WTC11 (cell line): ENCODE data around the gene MICU2. TPM values are rescaled to one million over a fixed set of nuclear protein-coding genes. Genes with fewer than 3 reads are reported as not detected.
A peak's percentile ranks its signal among the peaks of the same experiment; 100 is the strongest.

ENCODE experiments used
- ATAC-seq: fragments of 200-7000 bp; cut with Tn5 transposase; 2 replicates; pipeline ENCODE4 v1.10.0; 2021; ENCODE audit warnings: mild to moderate bottlenecking, moderate library complexity
- CTCF ChIA-PET: fragments of 300-600 bp; sonication (Branson Sonifier 250); formaldehyde crosslinking; loops from one replicate; lab custom pipeline; 2021; ENCODE audit warnings: antibody characterized with exemption; lab: Charles Lee
- POLR2A ChIA-PET: fragments of 350-600 bp; sonication (Branson Sonifier 250); formaldehyde crosslinking; loops from one replicate; lab custom pipeline; 2021; ENCODE audit warnings: antibody characterized with exemption; lab: Charles Lee
- DNase-seq: peaks from one replicate; pipeline ENCODE4 v3.0.0; 2021; ENCODE audit warnings: low spot score
- H3K27ac Mint-ChIP-seq: 2 replicates; pipeline ENCODE4 v1.8.0; 2021; ENCODE audit warnings: mixed read lengths
- H3K27me3 Mint-ChIP-seq: 2 replicates; pipeline ENCODE4 v1.8.0; 2021; ENCODE audit warnings: low read depth, mild to moderate bottlenecking, moderate library complexity, mixed read lengths
- H3K36me3 Mint-ChIP-seq: 2 replicates; pipeline ENCODE4 v1.8.0; 2021; ENCODE audit warnings: mixed read lengths
- H3K4me1 Mint-ChIP-seq: 2 replicates; pipeline ENCODE4 v1.8.0; 2022; ENCODE audit warnings: mixed read lengths
- H3K4me3 Mint-ChIP-seq: 2 replicates; pipeline ENCODE4 v1.8.0; 2021; ENCODE audit warnings: mild to moderate bottlenecking, moderate library complexity, mixed read lengths
- H3K9me3 Mint-ChIP-seq: 2 replicates; pipeline ENCODE4 v1.8.0; 2021; ENCODE audit warnings: mixed read lengths
- CBFB ChIP-seq: sonication (generic); formaldehyde crosslinking; IDR thresholded peaks from 2 replicates; pipeline ENCODE4 v1.8.1; 2022; ENCODE audit warnings: mild to moderate bottlenecking, low read depth, missing genetic modification reagents
- ELF4 ChIP-seq: sonication (generic); formaldehyde crosslinking; IDR thresholded peaks from 2 replicates; pipeline ENCODE4 v1.8.1; 2022; ENCODE audit warnings: low read depth, mild to moderate bottlenecking, moderate library complexity, missing genetic modification reagents
- ERG ChIP-seq: fragments of 250-450 bp; sonication (Bioruptor Pico); IDR thresholded peaks from 2 replicates; pipeline ENCODE4 v1.8.0; 2021; ENCODE audit warnings: mild to moderate bottlenecking
- ESRRA ChIP-seq: sonication (generic); formaldehyde crosslinking; IDR thresholded peaks from 2 replicates; pipeline ENCODE4 v1.8.1; 2022; ENCODE audit warnings: mild to moderate bottlenecking, missing genetic modification reagents, borderline replicate concordance
- ETV6 ChIP-seq: sonication (generic); formaldehyde crosslinking; IDR thresholded peaks from 2 replicates; pipeline ENCODE4 v1.8.1; 2022; ENCODE audit warnings: mild to moderate bottlenecking, missing genetic modification reagents
- GTF2I ChIP-seq: fragments of 250-450 bp; sonication (Bioruptor Pico); conservative IDR thresholded peaks from 2 replicates; pipeline ENCODE4 v1.4.0; 2021; ENCODE audit warnings: mild to moderate bottlenecking
- JAZF1 ChIP-seq: fragments of 250-450 bp; sonication (Bioruptor Pico); IDR thresholded peaks from 2 replicates; pipeline ENCODE4 v1.9.0; 2021; ENCODE audit warnings: moderate library complexity, mild to moderate bottlenecking, inconsistent platforms
- NFYB ChIP-seq: sonication (generic); formaldehyde crosslinking; conservative IDR thresholded peaks from 2 replicates; pipeline ENCODE4 v1.8.0; 2022; ENCODE audit warnings: low read depth, missing genetic modification reagents
- SMAD4 ChIP-seq: sonication (generic); formaldehyde crosslinking; IDR thresholded peaks from 2 replicates; pipeline ENCODE4 v1.8.0; 2022; ENCODE audit warnings: mild to moderate bottlenecking, missing genetic modification reagents
- SOX15 ChIP-seq: fragments of 250-450 bp; sonication (Bioruptor Pico); IDR thresholded peaks from 2 replicates; pipeline ENCODE4 v1.9.0; 2021; ENCODE audit warnings: mild to moderate bottlenecking
- TCF7 ChIP-seq: sonication (generic); formaldehyde crosslinking; IDR thresholded peaks from 2 replicates; pipeline ENCODE4 v1.8.0; 2022; ENCODE audit warnings: mild to moderate bottlenecking, low read depth, missing genetic modification reagents, moderate library complexity
- ZBTB43 ChIP-seq: sonication (generic); formaldehyde crosslinking; IDR thresholded peaks from 2 replicates; pipeline ENCODE4 v1.8.1; 2023; ENCODE audit warnings: mild to moderate bottlenecking, missing genetic modification reagents
- total RNA-seq: library from RNA; stranded (reverse); gene quantifications from 3 replicates; pipeline ENCODE4 v1.2.3, GENCODE V29; 2021
- TF ChIP-seq, protein P1 (sequence below): sonication (generic); formaldehyde crosslinking; IDR thresholded peaks from 2 replicates; pipeline ENCODE4 v1.8.1; 2022; ENCODE audit warnings: mild to moderate bottlenecking, moderate library complexity, missing genetic modification reagents
- TF ChIP-seq, protein P2 (sequence below): fragments of 200-600 bp; IDR thresholded peaks from 2 replicates; pipeline ENCODE4 v1.8.0; 2022; ENCODE audit warnings: antibody characterized with exemption
- TF ChIP-seq, protein P3 (sequence below): fragments of 250-450 bp; sonication (Bioruptor Pico); IDR thresholded peaks from 2 replicates; pipeline ENCODE4 v1.9.0; 2021; ENCODE audit warnings: moderate library complexity, mild to moderate bottlenecking, inconsistent platforms, borderline replicate concordance

The MICU2 gene
- total RNA-seq, 1 experiment from 2014 or later: 33.8 TPM

DNA sequence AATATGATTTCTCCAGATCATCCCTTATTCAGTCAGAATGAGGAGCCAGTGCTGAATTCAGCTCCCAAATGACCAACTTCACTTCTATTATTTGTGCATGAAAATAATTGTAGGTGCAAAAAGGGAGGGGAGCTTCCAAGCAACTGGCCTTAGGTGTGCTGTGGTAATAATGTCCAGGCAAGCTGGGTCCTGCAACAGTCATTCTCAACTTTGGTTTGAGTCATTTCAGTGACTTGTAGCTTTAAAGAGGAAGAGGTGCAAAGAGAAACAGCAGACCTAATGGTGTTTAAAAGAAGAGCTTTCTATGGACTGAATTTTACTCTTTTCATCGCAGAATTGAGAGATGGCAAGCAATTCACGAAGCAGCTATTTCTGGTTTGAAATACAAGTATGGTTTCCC lies 37.7 kb upstream of the MICU2 start (continued):
- TF ChIP-seq, protein P1, sequence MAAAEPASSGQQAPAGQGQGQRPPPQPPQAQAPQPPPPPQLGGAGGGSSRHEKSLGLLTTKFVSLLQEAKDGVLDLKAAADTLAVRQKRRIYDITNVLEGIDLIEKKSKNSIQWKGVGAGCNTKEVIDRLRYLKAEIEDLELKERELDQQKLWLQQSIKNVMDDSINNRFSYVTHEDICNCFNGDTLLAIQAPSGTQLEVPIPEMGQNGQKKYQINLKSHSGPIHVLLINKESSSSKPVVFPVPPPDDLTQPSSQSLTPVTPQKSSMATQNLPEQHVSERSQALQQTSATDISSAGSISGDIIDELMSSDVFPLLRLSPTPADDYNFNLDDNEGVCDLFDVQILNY (CRISPR knock-in tag): no peak

DNA sequence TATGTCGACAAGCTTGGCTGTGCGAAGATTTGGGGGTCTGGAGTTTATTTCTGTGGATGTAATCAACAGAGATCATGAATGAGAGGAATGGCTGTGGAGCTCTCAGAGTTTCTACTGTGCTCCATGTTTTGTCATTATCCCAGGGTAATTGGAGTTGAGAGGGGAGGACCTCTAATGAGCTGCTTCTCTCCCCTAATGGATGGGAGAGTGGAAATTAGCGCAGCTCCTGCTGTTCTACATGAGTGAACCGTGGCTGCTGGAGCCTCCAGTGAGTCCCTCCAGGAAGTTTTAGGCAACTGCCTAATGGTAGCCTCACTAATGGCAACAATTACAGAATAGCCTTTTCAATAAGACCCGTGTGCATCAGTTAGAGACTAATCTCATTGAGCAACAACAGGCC lies 35.6 kb upstream of the MICU2 start:
- ChIA-PET POLR2A (no interaction called here), CTCF (interaction anchor here (0.9 to 1.4 kb wide), 4 partner anchors 35 to 1157 kb away, joined by 3 to 5 read pairs (median 4); no protein-coding TSS in a partner anchor)
- Mint-ChIP-seq H3K27me3 (no peaks in the 10 kb centered on the region; the same call in 1 of the 2 replicates), H3K4me3 (no peak overlapping the region), H3K4me1 (no peaks in the 10 kb centered on the region), H3K27ac (no peak overlapping the region), H3K9me3 (peaks cover 10% of the 10 kb centered on the region), H3K36me3 (no peaks in the 10 kb centered on the region; the same call in none of the 2 replicates)
- TF ChIP-seq SMAD4 (no peak), JAZF1 (CRISPR knock-in tag) (no peak), SOX15 (CRISPR knock-in tag) (no peak), TCF7 (CRISPR knock-in tag) (no peak), ZBTB43 (CRISPR knock-in tag) (no peak)
- TF ChIP-seq, protein P1 (CRISPR knock-in tag): no peak
- ATAC-seq (no peak), DNase-seq (no peak)

DNA sequence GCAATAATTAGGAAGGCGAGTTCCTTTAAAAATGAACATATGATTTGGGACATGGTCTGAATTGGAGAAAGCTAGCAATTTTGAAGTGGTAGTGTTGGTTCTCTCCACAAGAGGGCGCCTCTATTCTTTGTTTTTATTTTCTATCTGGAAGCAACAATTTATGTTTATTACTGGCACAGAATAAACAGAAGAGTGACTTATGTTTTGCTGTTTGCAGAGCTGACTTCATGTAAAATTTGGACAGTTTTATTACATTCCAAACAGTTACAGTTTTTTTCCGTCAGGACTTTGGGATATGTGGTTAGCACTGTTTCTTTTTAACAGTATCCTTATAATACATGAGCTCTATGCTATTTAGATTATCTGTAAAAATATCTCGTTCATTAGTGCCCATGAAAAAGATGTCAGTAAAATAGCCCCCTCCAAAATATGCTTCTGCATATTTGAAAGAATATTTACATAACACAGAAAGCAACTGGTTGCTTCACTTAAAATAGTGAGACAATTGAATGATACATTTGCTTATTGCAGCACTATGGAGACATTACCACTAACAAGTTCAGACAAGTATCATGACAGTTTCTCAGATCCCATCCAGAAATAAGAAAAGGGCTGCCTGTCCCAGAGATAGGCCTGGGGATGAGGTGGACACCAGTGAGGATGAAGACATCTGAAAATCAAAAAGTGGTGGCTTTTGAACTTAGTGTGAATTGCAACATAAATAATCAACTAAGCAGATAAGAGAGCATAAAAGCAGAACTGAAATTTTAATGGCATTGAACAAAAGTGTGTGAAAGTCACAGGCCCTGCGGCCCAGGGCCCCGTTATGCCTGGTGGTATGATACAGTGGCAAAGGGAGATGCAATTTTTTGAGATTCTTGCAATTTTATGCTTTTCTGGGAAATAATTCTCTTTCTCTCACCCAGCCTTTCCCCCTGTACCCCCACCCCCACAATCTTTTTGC lies 34.6 kb upstream of the MICU2 start:
- no peak for DNase-seq
- H3K4me3 Mint-ChIP-seq: no peak overlapping the region
- no peak overlapping the region for H3K27ac Mint-ChIP-seq
- H3K27me3 Mint-ChIP-seq: no peaks in the 10 kb centered on the region; the same call in 1 of the 2 replicates
- H3K9me3 Mint-ChIP-seq: peaks cover 4% of the 10 kb centered on the region
- no peak for TF ChIP-seq GTF2I (CRISPR knock-in tag)
- TF ChIP-seq, protein P2, sequence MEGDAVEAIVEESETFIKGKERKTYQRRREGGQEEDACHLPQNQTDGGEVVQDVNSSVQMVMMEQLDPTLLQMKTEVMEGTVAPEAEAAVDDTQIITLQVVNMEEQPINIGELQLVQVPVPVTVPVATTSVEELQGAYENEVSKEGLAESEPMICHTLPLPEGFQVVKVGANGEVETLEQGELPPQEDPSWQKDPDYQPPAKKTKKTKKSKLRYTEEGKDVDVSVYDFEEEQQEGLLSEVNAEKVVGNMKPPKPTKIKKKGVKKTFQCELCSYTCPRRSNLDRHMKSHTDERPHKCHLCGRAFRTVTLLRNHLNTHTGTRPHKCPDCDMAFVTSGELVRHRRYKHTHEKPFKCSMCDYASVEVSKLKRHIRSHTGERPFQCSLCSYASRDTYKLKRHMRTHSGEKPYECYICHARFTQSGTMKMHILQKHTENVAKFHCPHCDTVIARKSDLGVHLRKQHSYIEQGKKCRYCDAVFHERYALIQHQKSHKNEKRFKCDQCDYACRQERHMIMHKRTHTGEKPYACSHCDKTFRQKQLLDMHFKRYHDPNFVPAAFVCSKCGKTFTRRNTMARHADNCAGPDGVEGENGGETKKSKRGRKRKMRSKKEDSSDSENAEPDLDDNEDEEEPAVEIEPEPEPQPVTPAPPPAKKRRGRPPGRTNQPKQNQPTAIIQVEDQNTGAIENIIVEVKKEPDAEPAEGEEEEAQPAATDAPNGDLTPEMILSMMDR: peak; percentile 70
- ChIA-PET POLR2A (no interaction called here), CTCF (interaction anchor here (0.6 to 2.1 kb wide), 43 partner anchors 8 to 1260 kb away, joined by 3 to 22 read pairs (median 4); partner anchors contain the start of genes FGF9 and MICU2)
- no peaks in the 10 kb centered on the region for H3K4me1 Mint-ChIP-seq
- no peaks in the 10 kb centered on the region; the same call in none of the 2 replicates for H3K36me3 Mint-ChIP-seq
- ATAC-seq: no peak

- H3K9me3 Mint-ChIP-seq: peaks cover 2% of the 10 kb centered on the region
- TF ChIP-seq ERG (CRISPR knock-in tag): no peak
- TF ChIP-seq, protein P3, sequence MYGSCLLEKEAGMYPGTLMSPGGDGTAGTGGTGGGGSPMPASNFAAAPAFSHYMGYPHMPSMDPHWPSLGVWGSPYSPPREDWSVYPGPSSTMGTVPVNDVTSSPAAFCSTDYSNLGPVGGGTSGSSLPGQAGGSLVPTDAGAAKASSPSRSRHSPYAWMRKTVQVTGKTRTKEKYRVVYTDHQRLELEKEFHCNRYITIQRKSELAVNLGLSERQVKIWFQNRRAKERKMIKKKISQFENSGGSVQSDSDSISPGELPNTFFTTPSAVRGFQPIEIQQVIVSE (CRISPR knock-in tag): no peak
- no peak for TF ChIP-seq ESRRA (CRISPR knock-in tag)
- TF ChIP-seq NFYB (CRISPR knock-in tag): no peak
- no peak for TF ChIP-seq ETV6 (CRISPR knock-in tag)
- TF ChIP-seq CBFB: no peak
- TF ChIP-seq ELF4: no peak
- ATAC-seq (no peak), DNase-seq (no peak)
- no peaks in the 10 kb centered on the region for H3K4me1 Mint-ChIP-seq
- no peak overlapping the region for H3K27ac Mint-ChIP-seq
- H3K36me3 Mint-ChIP-seq: no peaks in the 10 kb centered on the region
- H3K27me3 Mint-ChIP-seq: no peaks in the 10 kb centered on the region; the same call in 1 of the 2 replicates
- no peak overlapping the region for H3K4me3 Mint-ChIP-seq
- ChIA-PET POLR2A (interaction anchor here (0.5 kb wide), 1 partner anchor 33 kb away, joined by 3 read pairs; the partner anchor contains the start of gene FGF9), CTCF (interaction anchor here (1.0 to 2.1 kb wide), 15 partner anchors 11 to 1112 kb away, joined by 3 to 22 read pairs (median 4); partner anchors contain the start of gene FGF9)
Measured at GRCh38 chr13:21637296-21637695, 33.3 kb upstream of the MICU2 start.
